Measurements from ENCODE around the gene RILP. TPM values are rescaled to one million over a fixed set of nuclear protein-coding genes. Genes with fewer than 3 reads are reported as not detected.

RILP gene
- polyA plus RNA-seq, 4 donors = 4.5 to 6.4 (median 5.2) TPM

DNA sequence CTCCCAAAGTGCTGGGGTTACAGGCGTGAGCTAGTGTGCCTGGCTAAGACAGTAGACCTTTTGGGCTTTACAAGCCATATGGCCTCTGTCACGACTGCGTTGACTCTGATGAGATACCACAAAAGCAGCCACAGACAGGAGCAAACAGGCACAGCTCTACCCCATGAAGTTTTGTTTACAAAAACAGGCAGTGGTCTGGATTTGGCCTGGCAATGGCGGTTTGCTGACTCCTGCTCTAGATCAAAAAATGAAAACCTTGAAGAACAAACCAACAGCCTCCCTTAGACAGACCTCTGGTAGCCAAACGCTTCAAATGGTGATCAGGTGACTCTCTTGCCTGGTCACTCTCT lies 41.7 kb downstream of the RILP start:
- DNase-seq (ENCODE audit: low read depth in 4 of 4, low spot score in 2 of 4) = no peak

DNA sequence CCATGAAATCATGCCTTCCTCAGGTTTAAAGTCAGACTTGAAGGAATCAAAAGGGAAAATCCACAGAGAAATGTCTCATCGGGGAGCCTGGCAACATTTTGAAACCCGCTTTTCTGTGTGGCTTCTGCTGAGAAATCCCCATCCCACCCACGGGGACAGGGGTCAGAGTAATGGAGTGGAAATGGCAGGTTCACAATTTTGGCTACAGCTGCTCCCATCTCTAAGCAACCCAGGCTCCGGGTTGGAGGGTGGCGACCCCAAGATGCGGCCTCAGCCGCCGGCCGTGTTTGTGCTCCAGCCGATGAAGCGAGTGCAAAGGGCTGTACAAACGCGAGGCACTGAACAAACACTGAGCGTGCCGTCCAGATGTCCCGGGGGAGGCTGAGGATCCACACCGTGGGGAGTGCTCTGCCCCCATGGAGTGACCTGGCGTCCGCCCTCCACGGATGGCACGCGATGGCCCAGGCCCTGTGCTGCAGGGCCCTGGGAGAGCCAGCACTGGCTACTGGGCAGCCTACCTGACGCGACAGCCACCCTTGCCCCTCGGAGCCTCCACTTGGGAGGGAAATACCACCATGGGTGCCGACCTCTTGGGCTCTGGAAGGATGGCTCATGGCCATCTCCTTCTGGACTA lies 43.2 kb downstream of the RILP start:
- DNase-seq (ENCODE audit: low read depth in 4 of 4, low spot score in 2 of 4) = no peak

DNA sequence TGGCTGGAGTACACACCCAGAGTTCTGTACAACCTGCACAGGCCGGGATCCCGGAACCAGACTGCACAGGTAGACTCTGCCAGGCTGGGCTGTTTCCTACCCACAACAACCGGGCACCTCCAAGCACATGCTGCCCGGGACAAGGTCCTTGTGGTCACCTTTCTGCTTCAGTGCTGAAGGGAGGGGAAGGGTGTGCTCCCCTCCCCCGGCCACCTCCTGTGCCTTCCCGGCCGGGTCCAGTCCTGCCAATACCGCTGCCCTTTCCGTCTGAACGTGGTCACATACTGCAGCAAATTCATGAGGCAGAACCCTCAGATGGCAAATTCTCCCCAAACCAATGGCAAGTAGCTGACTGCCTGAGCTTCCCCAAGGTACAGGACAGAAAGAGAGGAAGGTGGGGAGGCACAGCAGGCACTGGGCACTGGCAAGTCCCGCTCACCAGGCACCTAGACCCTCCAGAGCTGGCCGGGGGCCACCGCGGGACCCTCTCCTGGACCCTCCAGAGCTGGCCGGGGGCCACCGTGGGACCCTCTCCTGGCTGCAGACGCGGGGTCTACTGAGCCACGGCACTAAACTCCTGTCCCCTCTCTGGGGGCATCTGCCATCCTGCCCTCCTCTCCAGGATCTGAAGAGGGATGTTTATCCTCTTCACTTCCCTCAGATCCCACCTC lies 43.9 kb downstream of the RILP start:
- DNase-seq (ENCODE audit: low read depth in 4 of 4, low spot score in 2 of 4) = no peak

DNA sequence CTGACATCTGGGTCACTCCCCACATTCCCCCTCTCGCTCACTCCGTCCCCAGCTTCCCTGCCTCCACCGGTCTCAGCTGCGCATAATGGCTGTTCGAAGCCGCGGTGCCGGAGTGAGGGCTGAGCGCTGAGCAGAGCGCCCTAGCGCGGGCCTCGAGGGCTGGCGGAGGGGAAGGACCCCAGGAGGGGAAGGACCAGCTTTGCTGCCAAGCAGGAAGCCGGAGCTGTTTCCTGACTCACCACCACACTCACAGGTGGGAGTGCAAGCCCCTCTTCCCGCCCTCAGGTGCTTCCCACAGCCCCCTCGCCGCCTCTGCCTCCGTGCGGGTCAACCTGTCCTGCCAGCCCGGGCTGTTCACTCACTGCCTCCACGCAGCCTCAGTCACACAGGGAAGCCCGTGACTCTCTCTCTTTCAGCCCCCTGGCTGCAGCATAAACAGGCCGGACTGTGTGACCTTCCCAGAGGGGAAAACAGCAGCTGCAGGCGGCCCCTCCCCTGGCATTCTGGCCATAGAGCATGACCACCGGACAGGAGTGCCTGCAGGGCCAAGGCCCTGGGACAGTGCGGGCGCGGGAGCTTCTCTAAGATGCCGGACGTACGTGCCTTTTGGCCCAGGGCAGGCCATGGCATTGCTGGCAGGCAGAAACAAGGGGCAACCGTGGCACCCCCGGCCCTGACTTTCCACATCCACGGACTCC lies 44.7 kb downstream of the RILP start:
- DNase-seq (ENCODE audit: low read depth in 4 of 4, low spot score in 2 of 4) = no peak

GRCh38 chr17:1601571-1601970 lies 48.1 kb downstream of the RILP start:
- DNase-seq (ENCODE audit: low read depth in 4 of 4, low spot score in 2 of 4) = no peak

GRCh38 chr17:1598399-1599095 lies 51.1 kb downstream of the RILP start:
- no peak for DNase-seq (ENCODE audit: low read depth in 4 of 4, low spot score in 2 of 4)

GRCh38 chr17:1597861-1598342 lies 51.8 kb downstream of the RILP start:
- no peak for DNase-seq (ENCODE audit: low read depth in 4 of 4, low spot score in 2 of 4)

Other genes starting within 250 kb of the RILP start
- gene YWHAE, start 249.6 kb downstream of the RILP start, polyA plus RNA-seq (ENCODE audit: insufficient read length in 4 of 4) = 1,000 to 10,000 TPM in 3 of 4 donors, 100 to 1,000 TPM in 1; 949 to 1,137 (median 1,040) TPM
- 10 to 100 TPM; 56.0 to 68.1 (median 64.0) TPM for gene CRK, start 193.6 kb downstream of the RILP start, polyA plus RNA-seq (ENCODE audit: insufficient read length in 4 of 4)
- 10 to 100 TPM; 71.1 to 88.7 (median 78.6) TPM for gene MYO1C, start 157.2 kb downstream of the RILP start, polyA plus RNA-seq (ENCODE audit: insufficient read length in 4 of 4)
- 10 to 100 TPM; 21.2 to 26.5 (median 22.6) TPM for gene INPP5K, start 133.3 kb downstream of the RILP start, polyA plus RNA-seq (ENCODE audit: insufficient read length in 4 of 4)
- gene PITPNA, start 87.1 kb downstream of the RILP start, polyA plus RNA-seq (ENCODE audit: insufficient read length in 4 of 4) = 10 to 100 TPM; 74.9 to 83.7 (median 81.6) TPM
- 10 to 100 TPM; 31.9 to 35.8 (median 33.5) TPM for gene SLC43A2, start 21.0 kb downstream of the RILP start, polyA plus RNA-seq (ENCODE audit: insufficient read length in 4 of 4)
- gene SCARF1, start 4.1 kb downstream of the RILP start, polyA plus RNA-seq (ENCODE audit: insufficient read length in 4 of 4) = 1 to 10 TPM; 5.7 to 9.7 (median 8.2) TPM
- 100 to 1,000 TPM; 290 to 334 (median 302) TPM for gene PRPF8, start 35.0 kb upstream of the RILP start, polyA plus RNA-seq (ENCODE audit: insufficient read length in 4 of 4)
- gene TLCD2, start 60.5 kb upstream of the RILP start, polyA plus RNA-seq (ENCODE audit: insufficient read length in 4 of 4) = 1 to 10 TPM; 5.3 to 7.0 (median 6.4) TPM
- gene WDR81, start 74.8 kb upstream of the RILP start, polyA plus RNA-seq (ENCODE audit: insufficient read length in 4 of 4) = 10 to 100 TPM; 11.6 to 23.2 (median 18.8) TPM
- 100 to 1,000 TPM in 2 of 4 donors, 10 to 100 TPM in 2; 79.0 to 117 (median 99.2) TPM for gene SERPINF2, start 93.0 kb upstream of the RILP start, polyA plus RNA-seq (ENCODE audit: insufficient read length in 4 of 4)
- gene SERPINF1, start 112.2 kb upstream of the RILP start, polyA plus RNA-seq (ENCODE audit: insufficient read length in 4 of 4) = 100 to 1,000 TPM; 129 to 224 (median 167) TPM
- 10 to 100 TPM; 12.0 to 19.2 (median 15.0) TPM for gene SMYD4, start 180.0 kb upstream of the RILP start, polyA plus RNA-seq (ENCODE audit: insufficient read length in 4 of 4)
- gene RPA1, start 180.1 kb upstream of the RILP start, polyA plus RNA-seq (ENCODE audit: insufficient read length in 4 of 4) = 100 to 1,000 TPM; 107 to 125 (median 124) TPM